GM12873 (cell line): ENCODE results near the gene PLA2G3.
A peak's percentile ranks its signal among the peaks of the same experiment; 100 is the strongest.

Source experiments
- CTCF ChIP-seq: IDR thresholded peaks from 2 replicates; pipeline ENCODE4 v1.5.1; 2012; ENCODE audit warnings: low read depth, mild to moderate bottlenecking, moderate library complexity, low read length, control low read depth; ENCODE audit not compliant: insufficient read depth; ENCODE audit errors: missing control alignments

PLA2G3 gene

GRCh38 chr22:31089160-31090100, 50.9 kb downstream of the PLA2G3 start:
- peak; percentile 95 for TF ChIP-seq CTCF

GRCh38 chr22:31088233-31088986, 51.9 kb downstream of the PLA2G3 start:
- TF ChIP-seq CTCF = no peak

- TF ChIP-seq CTCF = no peak
Measured at GRCh38 chr22:31087744-31088215, 52.5 kb downstream of the PLA2G3 start.

GRCh38 chr22:31086703-31087330, 53.5 kb downstream of the PLA2G3 start:
- no peak for TF ChIP-seq CTCF

GRCh38 chr22:31085928-31086327, 54.4 kb downstream of the PLA2G3 start:
- TF ChIP-seq CTCF = no peak

GRCh38 chr22:31085493-31085824, 54.8 kb downstream of the PLA2G3 start:
- no peak for TF ChIP-seq CTCF
